ENCODE measurements around the gene ZNF317.
A peak's percentile ranks its signal among the peaks of the same experiment; 100 is the strongest.
"Not testable (repeated sequence)": the region's sequence is repeated elsewhere in the genome, so short reads cannot be mapped to it uniquely, and the experiment has no call there.

The ZNF317 gene

DNA sequence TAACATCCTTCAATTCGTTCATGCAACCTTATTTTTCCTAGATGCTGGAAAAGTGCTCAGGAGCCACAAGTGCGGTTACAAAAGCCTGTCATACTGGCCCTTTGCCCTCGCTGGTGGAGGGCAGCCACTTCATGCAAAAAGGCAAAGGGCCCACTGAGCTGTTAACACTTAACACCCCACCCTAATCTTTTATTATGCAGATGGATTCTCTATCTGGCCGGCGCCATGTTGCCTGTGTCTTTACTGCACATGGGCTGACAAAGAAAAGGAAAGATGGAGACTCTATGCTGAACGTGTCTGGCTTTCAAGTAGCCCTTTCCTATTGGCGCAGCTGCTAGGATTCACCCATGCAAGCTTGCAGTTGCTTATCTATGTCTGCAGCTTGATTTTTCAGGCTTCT lies 49.3 kb downstream of the ZNF317 start:
- no peak overlapping the region for H3K4me3 ChIP-seq (ENCODE audit: low read depth, low read length)
- no peak for DNase-seq (ENCODE audit: low read depth)
- no peak for TF ChIP-seq CTCF (conservative IDR thresholded peaks at IDR 0.05; ENCODE audit: low read depth, low read length)

DNA sequence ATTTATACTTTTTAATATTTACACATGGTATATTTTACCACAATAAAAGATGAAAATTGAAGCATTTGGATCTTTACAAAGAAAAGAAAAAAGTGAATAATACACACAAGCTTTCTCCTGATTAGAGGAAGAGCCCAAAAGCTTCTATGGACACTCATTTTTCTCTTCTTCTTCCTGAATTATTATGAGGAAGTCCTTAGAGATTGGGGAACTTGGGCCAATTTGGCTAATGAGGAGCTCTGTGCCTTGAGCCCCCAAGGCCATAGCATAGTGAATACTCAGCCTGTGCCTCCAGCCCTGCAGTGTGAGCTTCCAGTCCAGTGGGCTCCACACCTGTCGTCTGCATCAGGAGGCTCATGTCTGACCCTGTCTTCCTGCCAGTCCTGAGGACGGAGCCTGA lies 57.8 kb downstream of the ZNF317 start:
- H3K4me3 ChIP-seq (ENCODE audit: low read depth, low read length); DNase-seq (ENCODE audit: low read depth): not testable (repeated sequence)

GRCh38 chr19:9205501-9206113 lies 65.4 kb downstream of the ZNF317 start:
- peak overlapping the region; percentile 42 for H3K4me3 ChIP-seq (ENCODE audit: low read depth, low read length)
- TF ChIP-seq CTCF (conservative IDR thresholded peaks at IDR 0.05; ENCODE audit: low read depth, low read length), result peak; percentile 88
- DNase-seq (ENCODE audit: low read depth), result peak; percentile 78
